Spleen (tissue), 7 donors: ENCODE measurements around the gene TTC7B.

Experiments used
- CTCF ChIP-seq, 11 experiments: fragments of 200-600 bp in 7 of 11; fragments of 450-650 bp in 4 of 11; sonication (generic) in 4 of 11; IDR thresholded peaks in 8 of 11; conservative IDR thresholded peaks in 3 of 11; 1 replicate in 7 of 11; 2 replicates in 4 of 11; pipeline versions ENCODE4 v1.4.0 to v1.8.0; 2016 to 2021; ENCODE audit warnings: antibody characterized with exemption in 11 of 11, inconsistent platforms in 4 of 11, mild to moderate bottlenecking in 1 of 11
- POLR2A ChIP-seq, 3 donors: fragments of 450-650 bp; IDR thresholded peaks; one replicate each; pipeline ENCODE4 v1.5.1; 2017; ENCODE audit warnings: antibody characterized with exemption in 3 of 3, mild to moderate bottlenecking in 1 of 3
- POLR2AphosphoS5 ChIP-seq, 3 donors: sonication (generic); formaldehyde crosslinking; IDR thresholded peaks; one replicate each; pipeline ENCODE4 v1.5.1; 2017; ENCODE audit warnings: antibody characterized with exemption in 3 of 3
- donor health status: DM: no; HTN: no; CAD: no; lungs with moderate emphysema.
- donor health status: DM: no; HTN: no; CAD: no.
- donor health status: DM: no; HTN: no; CAD: no.

GRCh38 chr14:90491911-90492531, 324.2 kb downstream of the TTC7B start:
- TF ChIP-seq CTCF (IDR thresholded peaks at IDR 0.05 in 8 of 11, conservative IDR thresholded peaks at IDR 0.05 in 3 of 11): no peak
- no peak for TF ChIP-seq POLR2A (IDR thresholded peaks at IDR 0.05)
- TF ChIP-seq POLR2AphosphoS5 (IDR thresholded peaks at IDR 0.05): no peak
